ENCODE results near the gene UNC5C.

UNC5C gene

GRCh38 chr4:95285797-95286196, 263.0 kb downstream of the UNC5C start:
- no peak overlapping the region for H3K4me3 Mint-ChIP-seq
- no peak for ATAC-seq
- no peak for DNase-seq (ENCODE audit: low spot score in 2 of 2)
- no peaks in the 10 kb centered on the region for H3K36me3 Mint-ChIP-seq
- H3K27ac Mint-ChIP-seq, result no peak overlapping the region
- peaks cover 8% of the 10 kb centered on the region for H3K9me3 Mint-ChIP-seq
- no peaks in the 10 kb centered on the region for H3K4me1 Mint-ChIP-seq

GRCh38 chr4:95284655-95285054, 264.1 kb downstream of the UNC5C start:
- ATAC-seq, result no peak
- H3K27ac Mint-ChIP-seq, result no peak overlapping the region
- H3K36me3 Mint-ChIP-seq, result no peaks in the 10 kb centered on the region
- H3K4me3 Mint-ChIP-seq, result no peak overlapping the region
- H3K9me3 Mint-ChIP-seq, result peaks cover 8% of the 10 kb centered on the region
- no peak for DNase-seq (ENCODE audit: low spot score in 2 of 2)
- H3K4me1 Mint-ChIP-seq, result no peaks in the 10 kb centered on the region

GRCh38 chr4:95283320-95283719, 265.5 kb downstream of the UNC5C start:
- no peak for ATAC-seq
- DNase-seq (ENCODE audit: low spot score in 2 of 2), result no peak
- Mint-ChIP-seq H3K9me3 (peaks cover 8% of the 10 kb centered on the region), H3K36me3 (no peaks in the 10 kb centered on the region), H3K27ac (no peak overlapping the region), H3K4me1 (no peaks in the 10 kb centered on the region), H3K4me3 (no peak overlapping the region)

DNA sequence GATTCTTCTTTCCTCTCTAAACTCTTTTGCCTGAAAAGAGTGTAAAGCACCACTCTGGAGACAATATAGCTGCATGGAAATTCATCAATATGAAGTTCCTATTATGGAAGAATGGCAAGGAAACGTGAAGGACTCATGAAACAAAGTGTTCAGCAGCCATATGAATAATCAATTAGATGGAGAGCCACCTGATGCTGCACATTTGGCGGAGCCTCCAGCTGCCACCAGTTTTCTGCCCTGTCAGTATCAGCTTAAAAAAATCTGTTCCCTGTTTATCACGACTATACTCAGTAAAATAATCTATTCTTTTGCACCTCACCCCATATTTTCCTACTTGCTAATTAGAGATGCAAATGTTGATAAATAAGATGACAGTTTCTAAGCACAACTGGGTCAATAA, 276.0 kb downstream of the UNC5C start:
- DNase-seq (ENCODE audit: low spot score in 2 of 2) (no peak), ATAC-seq (no peak)
- H3K9me3 Mint-ChIP-seq, result peaks cover 4% of the 10 kb centered on the region
- no peaks in the 10 kb centered on the region for H3K4me1 Mint-ChIP-seq
- H3K36me3 Mint-ChIP-seq, result no peaks in the 10 kb centered on the region
- H3K27ac Mint-ChIP-seq, result no peak overlapping the region
- H3K4me3 Mint-ChIP-seq, result no peak overlapping the region

DNA sequence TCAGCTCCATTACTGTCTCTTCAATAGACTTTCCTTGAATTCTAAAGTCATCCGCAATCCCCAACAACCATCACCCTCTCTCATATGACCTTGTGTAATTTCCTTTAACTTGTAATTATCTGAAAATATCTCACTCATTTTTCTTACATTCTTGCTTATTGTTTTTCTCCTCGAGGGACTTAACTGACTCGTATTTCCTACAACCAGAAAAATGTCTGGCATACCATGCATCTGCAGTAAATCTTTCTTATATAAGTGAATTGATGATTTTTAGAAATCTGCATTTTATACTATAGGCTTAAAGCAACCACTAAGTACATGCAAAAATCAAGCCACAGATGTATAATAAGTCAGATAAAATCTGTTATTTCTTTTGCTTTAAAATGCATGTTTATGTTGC, 276.7 kb downstream of the UNC5C start:
- Mint-ChIP-seq H3K9me3 (peaks cover 4% of the 10 kb centered on the region), H3K36me3 (no peaks in the 10 kb centered on the region), H3K4me3 (no peak overlapping the region), H3K4me1 (no peaks in the 10 kb centered on the region), H3K27ac (no peak overlapping the region)
- no peak for ATAC-seq
- DNase-seq (ENCODE audit: low spot score in 2 of 2), result no peak

DNA sequence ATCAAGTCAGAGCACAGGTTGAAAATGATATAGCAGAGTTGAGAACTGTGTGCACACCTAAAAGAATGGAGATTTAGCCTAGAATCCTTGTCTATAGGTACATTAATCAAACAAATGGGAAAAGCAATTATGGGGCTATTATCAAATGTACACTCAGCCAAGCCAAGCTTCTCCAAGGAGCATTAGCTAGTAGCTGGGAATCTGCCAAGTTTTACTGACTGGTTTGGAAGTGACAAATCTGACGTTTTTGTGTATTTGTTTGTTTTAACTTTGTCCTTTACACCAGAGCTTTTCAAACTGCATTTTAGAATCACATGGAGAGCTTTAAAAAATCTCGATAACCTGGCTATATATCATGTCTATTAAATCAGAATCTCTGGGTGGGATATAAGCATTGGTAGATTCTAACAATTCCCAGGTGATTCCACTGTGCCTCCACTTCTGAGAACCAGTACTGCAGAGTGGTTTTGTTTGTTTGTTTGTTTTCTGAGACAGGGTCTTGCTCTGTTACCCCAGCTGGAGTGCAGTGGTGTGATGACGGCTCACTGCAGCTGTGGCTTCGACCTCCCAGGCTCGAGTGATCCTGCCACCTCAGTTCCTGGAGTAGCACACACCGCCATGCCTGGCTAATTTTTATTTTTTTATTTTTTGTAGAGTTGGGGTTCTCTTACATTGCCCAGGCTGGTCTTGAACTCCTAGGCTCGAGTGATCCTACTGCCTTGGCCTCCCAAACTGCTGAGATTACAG, 279.8 kb downstream of the UNC5C start:
- ATAC-seq, result no peak
- Mint-ChIP-seq H3K36me3 (no peaks in the 10 kb centered on the region), H3K4me3 (no peak overlapping the region)

GRCh38 chr4:95267081-95267480, 281.7 kb downstream of the UNC5C start:
- Mint-ChIP-seq H3K4me3 (no peak overlapping the region), H3K9me3 (peaks cover 3% of the 10 kb centered on the region), H3K4me1 (no peaks in the 10 kb centered on the region), H3K36me3 (no peaks in the 10 kb centered on the region), H3K27ac (no peak overlapping the region)
- ATAC-seq (no peak), DNase-seq (ENCODE audit: low spot score in 2 of 2) (no peak)

More for the DNA sequence above, 279.8 kb downstream of the UNC5C start:
- DNase-seq (ENCODE audit: low spot score in 2 of 2), result no peak
- Mint-ChIP-seq H3K4me1 (no peaks in the 10 kb centered on the region), H3K27ac (no peak overlapping the region), H3K9me3 (peaks cover 6% of the 10 kb centered on the region)

GRCh38 chr4:95265814-95266740, 282.7 kb downstream of the UNC5C start:
- Mint-ChIP-seq H3K4me1 (no peaks in the 10 kb centered on the region), H3K27ac (no peak overlapping the region), H3K36me3 (no peaks in the 10 kb centered on the region), H3K9me3 (peaks cover 3% of the 10 kb centered on the region), H3K4me3 (no peak overlapping the region)
- ATAC-seq (no peak), DNase-seq (ENCODE audit: low spot score in 2 of 2) (no peak)

DNA sequence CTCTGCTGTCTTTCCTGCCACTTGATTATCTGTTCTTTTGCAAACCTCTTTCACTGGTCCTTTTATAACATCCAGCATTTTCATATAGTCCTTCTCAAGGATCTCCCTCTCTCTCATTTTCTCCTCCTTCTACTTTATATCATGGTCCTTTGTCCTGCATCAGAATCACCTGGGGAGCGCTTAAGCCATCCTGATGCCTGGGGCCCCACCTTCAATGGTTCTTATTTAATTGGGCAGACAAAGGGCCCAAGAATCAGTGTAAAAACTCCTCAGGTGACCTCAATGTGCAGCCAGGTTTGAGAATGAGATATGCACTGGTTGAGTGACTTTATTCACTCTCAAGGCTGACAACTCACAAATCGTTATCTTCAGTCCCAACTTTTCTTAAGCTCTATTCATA, 283.9 kb downstream of the UNC5C start:
- Mint-ChIP-seq H3K4me3 (no peak overlapping the region), H3K4me1 (no peaks in the 10 kb centered on the region), H3K36me3 (no peaks in the 10 kb centered on the region), H3K27ac (no peak overlapping the region), H3K9me3 (peaks cover 3% of the 10 kb centered on the region)
- ATAC-seq, result no peak
- no peak for DNase-seq (ENCODE audit: low spot score in 2 of 2)

DNA sequence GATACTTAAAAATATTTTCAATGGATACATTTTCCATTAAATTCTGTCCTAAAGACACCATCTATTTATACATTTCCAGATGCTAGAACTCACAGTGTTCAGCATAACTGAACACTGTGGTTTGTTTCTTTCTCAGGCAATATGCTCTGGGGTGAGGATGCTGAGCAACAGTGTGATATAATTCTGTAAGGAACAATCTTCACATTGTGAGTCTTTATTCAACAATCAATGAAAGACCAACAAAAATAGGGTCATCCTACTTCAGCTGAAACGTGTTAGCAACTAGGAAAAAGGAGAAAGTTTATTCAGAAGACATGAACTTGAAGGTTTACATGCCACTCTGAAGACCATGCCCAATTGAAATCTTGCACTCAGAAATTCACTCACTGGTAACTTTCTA, 284.8 kb downstream of the UNC5C start:
- DNase-seq (ENCODE audit: low spot score in 2 of 2) (no peak), ATAC-seq (no peak)
- H3K27ac Mint-ChIP-seq, result no peak overlapping the region
- H3K9me3 Mint-ChIP-seq, result peaks cover 3% of the 10 kb centered on the region
- H3K4me3 Mint-ChIP-seq, result no peak overlapping the region
- no peaks in the 10 kb centered on the region for H3K4me1 Mint-ChIP-seq
- no peaks in the 10 kb centered on the region for H3K36me3 Mint-ChIP-seq

DNA sequence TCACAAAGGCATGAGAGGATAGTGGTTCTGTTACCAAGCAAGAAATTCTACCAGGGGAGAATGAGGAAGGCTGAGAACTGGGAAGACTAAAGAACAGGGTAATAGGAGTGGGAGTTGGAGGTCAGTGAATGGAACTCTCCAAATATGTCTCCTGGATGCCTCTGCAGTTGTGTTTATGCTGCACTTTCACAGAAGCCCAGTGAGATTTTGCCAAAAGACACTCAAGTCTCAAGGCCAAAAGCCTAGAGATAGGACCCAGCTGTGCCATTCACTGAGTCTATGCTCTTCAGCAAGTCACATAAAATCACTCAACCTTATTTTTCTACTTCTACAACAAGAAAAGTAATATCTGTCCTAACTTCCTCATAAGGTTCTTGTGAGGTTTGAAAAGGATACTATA, 285.4 kb downstream of the UNC5C start:
- DNase-seq (ENCODE audit: low spot score in 2 of 2), result no peak
- Mint-ChIP-seq H3K4me1 (no peaks in the 10 kb centered on the region), H3K27ac (no peak overlapping the region), H3K36me3 (no peaks in the 10 kb centered on the region), H3K4me3 (no peak overlapping the region), H3K9me3 (peaks cover 3% of the 10 kb centered on the region)
- no peak for ATAC-seq

GRCh38 chr4:95256108-95256835, 292.5 kb downstream of the UNC5C start:
- DNase-seq (ENCODE audit: low spot score in 2 of 2), result no peak
- Mint-ChIP-seq H3K36me3 (no peaks in the 10 kb centered on the region), H3K27ac (no peak overlapping the region), H3K4me3 (no peak overlapping the region), H3K4me1 (no peaks in the 10 kb centered on the region), H3K9me3 (no peaks in the 10 kb centered on the region)
- no peak for ATAC-seq

DNA sequence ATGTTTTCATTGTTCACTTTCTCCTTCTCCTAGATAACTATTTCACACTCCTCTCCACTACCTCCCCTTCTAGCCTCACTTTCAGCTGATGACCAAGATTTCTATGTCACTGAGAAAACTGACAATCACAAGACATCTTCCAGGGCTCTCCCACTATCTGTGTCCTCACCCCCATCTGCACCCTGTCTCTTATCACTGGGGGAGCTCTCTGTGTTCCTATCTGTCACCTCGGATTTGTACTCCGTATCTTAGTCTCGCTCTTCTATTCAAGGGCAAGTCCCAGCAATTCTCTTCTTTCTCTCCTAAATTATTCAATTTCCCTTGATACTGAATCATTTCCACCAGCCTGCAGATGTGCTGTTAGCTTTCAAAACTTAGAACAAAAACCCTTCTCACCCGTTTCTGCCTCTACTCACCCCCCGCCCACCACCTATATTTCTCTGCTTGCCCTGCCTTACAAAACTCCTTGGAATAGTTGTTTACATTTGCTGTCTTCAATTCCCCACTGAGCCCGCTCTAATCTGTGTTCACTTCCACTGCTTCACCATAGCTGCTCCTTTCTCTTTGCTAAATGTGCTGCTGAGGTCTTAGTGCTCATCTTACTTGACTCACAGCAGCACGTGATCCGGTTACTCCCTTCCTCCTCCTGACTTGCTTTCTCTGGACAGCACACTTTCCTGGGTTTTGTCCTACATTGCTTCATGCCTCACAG, 293.2 kb downstream of the UNC5C start:
- DNase-seq (ENCODE audit: low spot score in 2 of 2), result no peak

GRCh38 chr4:95251568-95251967, 297.2 kb downstream of the UNC5C start:
- H3K4me1 Mint-ChIP-seq, result no peaks in the 10 kb centered on the region
- no peak for DNase-seq (ENCODE audit: low spot score in 2 of 2)
- no peaks in the 10 kb centered on the region for H3K9me3 Mint-ChIP-seq
- no peak overlapping the region for H3K27ac Mint-ChIP-seq
- no peaks in the 10 kb centered on the region for H3K36me3 Mint-ChIP-seq
- no peak for ATAC-seq
- no peak overlapping the region for H3K4me3 Mint-ChIP-seq

More for the DNA sequence above, 293.2 kb downstream of the UNC5C start:
- no peaks in the 10 kb centered on the region for H3K4me1 Mint-ChIP-seq
- no peaks in the 10 kb centered on the region for H3K36me3 Mint-ChIP-seq
- H3K4me3 Mint-ChIP-seq, result no peak overlapping the region
- H3K9me3 Mint-ChIP-seq, result no peaks in the 10 kb centered on the region
- no peak overlapping the region for H3K27ac Mint-ChIP-seq
- ATAC-seq, result no peak
